ENCODE data around the gene YIPF5. TPM values are rescaled to one million over a fixed set of nuclear protein-coding genes. Genes with fewer than 3 reads are reported as not detected.

The YIPF5 gene
- total and polyA plus RNA-seq, 3 donors from 2014 or later, result 42.4 to 62.3 (median 54.4) TPM

GRCh38 chr5:144179226-144179625, 8.8 kb upstream of the YIPF5 start:
- no peak overlapping the region for H3K27ac ChIP-seq
- H3K4me1 ChIP-seq, result no peaks in the 10 kb centered on the region
- no peaks in the 10 kb centered on the region for H3K36me3 ChIP-seq (ENCODE audit: low read depth, missing control alignments)
- WGBS, 2 donors, result 100% methylated on average over 1 of the region's 1 CpG
- no peak overlapping the region for H3K4me3 ChIP-seq
- intact Hi-C loops (cut with DNase I; ENCODE audit: low total_unique reads), result no loop called here
- no peaks in the 10 kb centered on the region for H3K27me3 ChIP-seq
- no peaks in the 10 kb centered on the region for H3K9me3 ChIP-seq
- DNase-seq, result no peak
- TF ChIP-seq CTCF (IDR thresholded peaks at IDR 0.05) (no peak), POLR2A (IDR thresholded peaks at IDR 0.05) (no peak)

- WGBS, 2 donors, result 84 to 93% methylated on average over 3 of the region's 3 CpGs
- H3K9me3 ChIP-seq, result no peaks in the 10 kb centered on the region
- H3K4me1 ChIP-seq, result no peaks in the 10 kb centered on the region
- H3K36me3 ChIP-seq (ENCODE audit: low read depth, missing control alignments), result no peaks in the 10 kb centered on the region
- no peaks in the 10 kb centered on the region for H3K27me3 ChIP-seq
- TF ChIP-seq POLR2A (IDR thresholded peaks at IDR 0.05) (no peak), CTCF (IDR thresholded peaks at IDR 0.05) (no peak)
- no peak overlapping the region for H3K4me3 ChIP-seq
- intact Hi-C loops (cut with DNase I; ENCODE audit: low total_unique reads), result no loop called here
- DNase-seq, result no peak
- H3K27ac ChIP-seq, result no peak overlapping the region
Measured at GRCh38 chr5:144177548-144177947, 7.1 kb upstream of the YIPF5 start.

GRCh38 chr5:144173766-144174165, 3.3 kb upstream of the YIPF5 start:
- Histone ChIP-seq H3K4me1 (peaks cover 6% of the 10 kb centered on the region), H3K36me3 (ENCODE audit: low read depth, missing control alignments) (no peaks in the 10 kb centered on the region), H3K4me3 (no peak overlapping the region), H3K27me3 (no peaks in the 10 kb centered on the region), H3K9me3 (no peaks in the 10 kb centered on the region), H3K27ac (no peak overlapping the region)
- intact Hi-C loops (cut with DNase I; ENCODE audit: low total_unique reads), result no loop called here
- no peak for TF ChIP-seq POLR2A (IDR thresholded peaks at IDR 0.05)
- no peak for TF ChIP-seq CTCF (IDR thresholded peaks at IDR 0.05)
- no peak for DNase-seq
- 58 to 59% methylated on average over 3 of the region's 3 CpGs for WGBS, 2 donors

- WGBS, 2 donors, result 2 to 3% methylated on average over 12 of the region's 12 CpGs
Measured at GRCh38 chr5:144169904-144170275, 569 bp downstream of the YIPF5 start.

More at GRCh38 chr5:144169904-144170275, 569 bp downstream of the YIPF5 start:
- peak overlapping the region; percentile 88 to 94 for H3K4me3 ChIP-seq
- intact Hi-C loops (cut with DNase I; ENCODE audit: low total_unique reads), result no loop called here
- H3K27me3 ChIP-seq, result no peaks in the 10 kb centered on the region
- no peaks in the 10 kb centered on the region for H3K36me3 ChIP-seq (ENCODE audit: low read depth, missing control alignments)
- H3K4me1 ChIP-seq, result peaks cover 9% of the 10 kb centered on the region
- H3K9me3 ChIP-seq, result no peaks in the 10 kb centered on the region
- TF ChIP-seq CTCF (IDR thresholded peaks at IDR 0.05), result no peak
- no peak for TF ChIP-seq POLR2A (IDR thresholded peaks at IDR 0.05)
- peak overlapping the region; percentile 62 to 67 for H3K27ac ChIP-seq
- no peak for DNase-seq
